ENCODE data around the gene TCF12.

The TCF12 gene

DNA sequence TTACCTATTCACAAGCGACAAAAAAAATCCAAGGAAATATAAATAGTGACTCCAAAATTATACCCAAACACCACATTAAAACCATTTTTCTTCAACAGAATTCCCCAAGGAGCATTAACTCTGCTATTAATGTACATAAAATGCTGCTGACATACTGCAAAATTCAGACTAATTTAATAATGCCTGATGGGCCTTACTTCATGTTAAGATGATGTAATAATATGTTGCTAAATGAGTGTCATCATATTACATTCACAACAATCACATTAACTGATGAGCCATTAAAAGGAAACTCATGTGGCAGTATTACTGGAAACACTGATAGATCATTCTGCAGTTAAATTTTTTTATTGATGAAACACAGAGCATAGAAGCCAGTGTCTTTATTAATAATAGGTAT, 253.0 kb downstream of the TCF12 start:
- DNase-seq (ENCODE audit: low read depth): no peak

DNA sequence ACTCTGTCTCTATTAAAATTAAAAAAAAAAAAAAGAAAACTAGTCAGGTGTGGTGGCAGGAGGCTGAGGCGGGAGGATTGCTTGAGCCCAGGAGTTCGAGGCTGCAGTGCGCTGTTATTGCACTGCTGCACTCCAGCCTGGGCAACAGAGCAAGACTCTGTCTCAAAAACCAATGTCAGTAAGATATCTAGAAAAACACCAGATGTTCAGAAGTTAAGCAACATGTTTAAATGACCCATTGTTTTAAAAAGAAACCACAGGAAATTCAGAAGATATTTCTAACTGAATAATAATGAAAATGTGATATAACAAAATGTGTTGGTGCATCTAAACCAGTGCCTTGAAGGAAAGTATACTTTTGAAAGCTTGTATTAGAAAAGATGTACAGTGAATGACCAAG, 254.5 kb downstream of the TCF12 start:
- no peak for DNase-seq (ENCODE audit: low read depth)

DNA sequence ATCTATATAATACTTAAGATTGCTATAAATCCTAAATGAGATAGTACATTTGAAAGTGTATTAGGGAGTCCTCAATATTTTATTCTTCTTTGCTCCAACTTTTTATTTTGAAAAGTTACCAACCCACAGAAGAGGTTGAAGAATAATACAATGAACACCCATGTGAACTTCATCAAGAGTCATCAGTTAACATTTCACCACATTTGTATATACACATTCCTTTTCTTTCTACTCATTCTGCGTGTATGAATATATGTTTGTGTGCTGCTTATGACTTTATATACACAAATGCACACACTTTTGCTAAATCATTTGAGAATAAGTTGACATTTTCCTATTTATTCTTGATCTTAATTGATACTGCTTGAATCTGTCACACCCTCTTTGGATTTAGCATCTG, 264.6 kb downstream of the TCF12 start:
- no peak for DNase-seq (ENCODE audit: low read depth)

DNA sequence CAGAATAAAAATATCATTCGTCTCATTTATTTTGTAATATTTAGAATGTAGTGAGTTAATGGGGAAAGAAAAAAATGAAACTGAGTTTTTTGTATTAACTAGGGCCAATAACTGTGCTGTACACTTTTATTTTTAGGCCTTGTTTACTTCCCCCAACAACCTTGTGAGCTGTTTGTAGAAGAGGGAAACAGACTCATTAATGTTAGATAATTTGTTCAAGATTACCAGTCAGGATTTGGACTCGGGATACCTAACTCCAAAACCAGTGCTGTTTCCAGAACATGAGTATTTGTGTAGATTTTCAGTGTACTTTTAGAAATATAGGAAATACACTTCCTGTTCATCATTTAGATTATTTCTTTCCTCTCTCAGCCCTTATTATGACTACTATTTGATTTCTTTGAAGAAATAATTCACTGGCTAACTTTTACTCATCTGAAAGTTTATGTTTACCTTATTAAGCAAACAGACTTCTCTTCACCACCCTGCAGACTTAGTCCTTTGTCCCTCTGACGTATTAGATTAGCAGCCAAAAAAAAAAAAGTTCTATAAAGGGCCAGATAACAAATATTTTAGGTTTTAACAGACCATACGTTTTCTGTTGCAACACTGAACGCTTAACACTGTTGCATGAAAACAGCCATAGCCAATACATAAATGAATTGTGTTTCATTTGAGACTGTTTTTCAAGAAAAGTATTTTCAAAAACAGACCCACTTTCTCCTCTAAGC, 265.3 kb downstream of the TCF12 start:
- no peak for DNase-seq (ENCODE audit: low read depth)

DNA sequence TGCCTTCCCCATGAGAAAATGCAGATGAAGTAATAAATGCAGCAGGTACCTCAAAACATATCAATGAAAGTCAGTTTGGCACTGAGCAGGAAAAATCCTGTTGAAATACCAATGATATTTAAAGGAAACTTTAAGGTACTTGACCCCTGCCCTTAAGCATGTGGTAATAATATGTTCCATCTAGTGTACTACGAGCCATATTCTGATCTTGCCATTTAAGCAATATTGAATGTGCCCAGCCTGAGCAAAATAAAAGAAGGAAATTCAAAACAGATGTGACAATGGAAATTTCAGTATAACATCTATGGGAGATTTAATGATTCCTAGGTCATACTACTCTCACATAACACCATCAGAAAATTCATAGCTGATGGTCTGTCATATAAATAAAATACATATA, 266.1 kb downstream of the TCF12 start:
- DNase-seq (ENCODE audit: low read depth): no peak

DNA sequence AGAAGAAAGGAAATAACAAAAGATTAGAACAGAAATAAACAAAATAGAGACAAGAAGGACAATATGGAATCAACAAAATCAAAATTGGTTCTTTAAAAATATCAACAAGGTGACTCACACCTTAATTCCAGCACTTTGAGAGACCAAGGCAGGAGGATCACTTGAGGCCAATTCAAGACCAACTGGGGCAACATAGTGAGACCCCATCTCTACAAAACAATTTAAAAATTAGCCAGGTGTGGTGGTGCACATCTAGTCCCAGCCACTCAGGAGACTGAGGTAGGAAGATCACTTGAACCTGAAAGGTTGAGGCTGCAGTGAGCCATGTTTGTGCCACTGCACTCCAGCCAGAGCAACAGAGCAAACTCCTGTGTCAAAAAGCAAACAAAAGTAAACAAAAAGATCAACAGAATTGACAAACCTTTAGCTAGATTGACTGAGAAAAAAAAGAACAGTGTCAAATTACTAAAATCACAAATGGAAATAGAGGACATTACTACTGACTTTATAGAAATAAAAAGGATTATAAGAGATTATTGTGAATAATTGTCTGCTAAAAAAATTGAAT, 267.1 kb downstream of the TCF12 start:
- DNase-seq (ENCODE audit: low read depth): no peak

DNA sequence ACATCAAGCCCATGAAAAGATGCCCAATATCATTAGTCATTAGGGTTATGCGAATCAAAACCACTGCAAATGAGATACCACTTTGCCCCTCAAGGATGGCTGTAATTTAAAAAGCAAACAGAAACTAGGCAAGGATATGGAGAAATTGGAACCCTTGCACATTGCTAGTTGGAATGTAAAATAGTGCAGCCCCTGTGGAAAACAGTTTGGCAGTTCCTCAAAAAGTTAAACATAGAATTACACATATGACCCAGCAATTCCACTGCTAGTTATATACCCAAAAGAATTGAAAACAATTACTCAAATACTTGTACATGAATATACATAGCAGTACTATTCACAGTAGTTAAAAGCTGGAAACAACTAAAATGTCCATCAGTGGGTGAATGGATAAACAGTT, 271.0 kb downstream of the TCF12 start:
- no peak for DNase-seq (ENCODE audit: low read depth)

DNA sequence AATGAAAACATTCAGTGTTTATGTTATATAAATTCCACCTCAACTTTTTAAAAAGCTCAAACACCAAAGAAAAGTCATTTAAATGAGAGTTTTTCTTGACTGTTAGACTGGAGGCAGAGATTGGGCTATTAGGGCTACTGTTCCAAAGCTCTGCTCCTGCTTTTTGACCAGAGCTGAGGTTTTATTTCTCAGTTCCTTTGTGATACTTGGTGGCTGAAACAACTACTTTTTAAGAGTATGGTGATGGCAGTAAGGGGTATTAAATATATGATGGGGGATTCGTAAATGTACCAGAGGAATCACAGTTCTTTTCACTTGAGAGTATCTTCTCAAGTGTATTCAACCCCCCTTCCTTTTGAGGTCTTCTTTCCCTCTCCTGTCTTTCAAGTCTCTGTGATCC, 271.8 kb downstream of the TCF12 start:
- no peak for DNase-seq (ENCODE audit: low read depth)

DNA sequence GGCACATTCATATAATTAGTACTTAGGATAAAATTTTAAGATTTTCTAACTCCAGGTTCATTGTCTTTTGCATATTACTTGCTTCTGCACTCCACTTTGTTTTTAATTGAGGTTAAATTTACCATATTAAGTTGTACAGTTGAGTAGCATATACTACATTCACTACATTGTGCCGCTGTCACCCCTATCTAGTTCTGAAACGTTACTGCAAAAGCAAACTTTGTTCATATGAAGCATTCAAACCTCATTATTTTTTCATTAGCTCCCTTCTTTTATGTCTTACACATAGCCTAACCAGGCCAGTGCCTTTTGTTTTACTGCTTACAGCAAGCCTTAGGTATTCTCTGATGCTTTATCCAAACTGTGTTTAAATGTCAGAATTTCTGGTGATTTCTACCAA, 274.7 kb downstream of the TCF12 start:
- no peak for DNase-seq (ENCODE audit: low read depth)

DNA sequence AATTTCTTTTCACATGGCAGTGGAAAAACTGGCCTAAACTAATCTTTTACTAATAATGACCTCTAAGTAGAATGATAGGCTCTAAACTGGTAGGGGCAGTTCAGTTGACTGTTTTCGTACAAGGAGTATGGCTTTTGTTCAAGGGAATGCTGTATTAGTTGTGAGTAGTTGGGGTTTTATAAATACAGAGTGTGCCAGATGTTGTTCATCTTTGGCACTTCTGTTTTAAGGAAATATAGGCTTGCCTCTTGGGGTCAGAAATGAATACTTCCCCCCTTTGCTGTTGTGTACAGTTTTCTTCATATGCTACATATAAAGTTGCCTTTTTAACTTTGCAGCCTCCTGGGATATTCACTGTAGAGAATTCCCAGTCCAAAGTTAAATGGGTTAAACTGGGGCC, 276.9 kb downstream of the TCF12 start:
- DNase-seq (ENCODE audit: low read depth): no peak

DNA sequence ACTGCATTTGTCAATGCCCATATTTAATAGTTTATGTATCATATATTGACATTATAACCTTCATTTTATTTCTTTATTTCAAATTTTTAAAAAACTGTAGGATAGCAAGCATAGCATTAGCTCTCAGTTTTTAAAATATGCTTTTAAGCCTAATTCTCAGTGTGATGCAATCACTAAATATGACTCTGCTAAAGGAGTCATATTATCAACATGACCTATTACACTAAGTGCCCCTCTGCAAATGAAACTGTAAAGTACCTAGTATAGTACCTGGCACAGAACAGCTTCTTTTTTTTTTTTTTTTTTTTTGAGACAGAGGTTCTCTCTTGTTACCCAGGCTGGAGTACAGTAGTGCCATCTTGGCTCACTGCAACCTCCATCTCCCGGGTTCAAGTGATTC, 278.4 kb downstream of the TCF12 start:
- DNase-seq (ENCODE audit: low read depth): no peak

DNA sequence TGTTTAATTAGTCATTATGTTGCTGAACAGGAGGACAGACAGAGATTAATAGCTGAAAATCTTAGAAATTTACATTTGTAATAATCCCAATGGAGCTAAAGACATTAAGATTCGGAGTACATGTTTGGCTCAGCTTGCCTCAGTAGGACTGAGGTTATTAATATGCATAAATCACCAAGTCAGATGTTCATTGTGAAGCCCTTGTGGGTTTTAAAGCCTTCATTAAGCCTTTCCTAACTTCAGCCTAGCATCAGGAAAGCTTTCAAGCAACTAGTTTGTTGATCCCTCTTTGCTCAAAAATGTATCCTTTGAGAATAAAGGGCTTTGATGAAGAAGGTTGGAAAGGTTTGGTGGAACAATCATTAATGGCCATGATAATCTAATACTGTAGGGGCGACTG, 279.7 kb downstream of the TCF12 start:
- no peak for DNase-seq (ENCODE audit: low read depth)

DNA sequence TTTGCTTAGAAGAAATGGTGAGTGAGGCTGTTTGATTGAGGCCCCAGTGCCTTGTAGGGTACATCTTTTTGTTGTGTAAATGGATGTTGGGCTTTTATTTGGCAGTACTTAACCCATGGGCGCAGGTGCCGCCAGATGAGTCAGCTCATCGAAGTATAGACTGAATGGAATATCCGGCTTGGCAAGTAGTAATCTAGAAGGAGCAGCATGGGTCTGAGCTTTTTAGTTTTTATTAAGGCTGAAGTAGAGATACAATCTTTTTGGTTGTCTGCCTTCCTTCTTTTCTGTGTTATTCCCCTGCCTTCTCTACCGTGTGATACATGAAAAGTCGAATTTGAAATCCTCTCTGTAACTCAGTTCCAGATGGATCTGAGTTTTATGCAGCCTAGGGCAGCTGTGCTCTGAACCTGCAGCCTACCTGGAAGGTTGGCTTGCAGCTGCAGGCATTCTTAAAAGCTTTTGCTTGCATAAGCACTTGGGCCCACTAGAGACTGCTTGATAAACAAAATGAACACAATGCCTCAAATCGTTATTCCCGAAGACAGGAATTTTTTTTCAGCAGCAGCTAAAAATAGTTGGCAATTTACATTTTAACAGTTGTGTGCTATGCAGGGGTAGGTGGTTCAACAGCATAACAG, 280.3 kb downstream of the TCF12 start:
- DNase-seq (ENCODE audit: low read depth): no peak

DNA sequence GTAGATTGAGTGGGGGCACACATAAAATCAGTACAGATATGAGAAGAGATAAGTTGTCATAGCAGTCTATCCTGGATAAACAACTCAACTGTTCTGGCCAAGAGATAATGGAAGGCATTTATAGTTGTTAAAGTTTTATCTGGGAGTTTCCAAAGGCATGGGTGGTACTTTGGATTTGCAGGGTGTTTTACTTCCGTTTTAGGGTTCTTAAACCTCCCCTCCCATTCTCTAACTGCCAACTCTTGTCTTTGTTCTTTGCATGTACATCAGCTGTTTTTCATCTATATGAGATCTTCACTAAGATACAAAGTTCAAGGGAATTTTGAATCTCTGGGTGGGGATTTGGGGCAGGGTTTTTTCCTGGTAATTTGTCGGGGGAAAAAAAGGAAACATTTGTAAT, 283.1 kb downstream of the TCF12 start:
- no peak for DNase-seq (ENCODE audit: low read depth)

DNA sequence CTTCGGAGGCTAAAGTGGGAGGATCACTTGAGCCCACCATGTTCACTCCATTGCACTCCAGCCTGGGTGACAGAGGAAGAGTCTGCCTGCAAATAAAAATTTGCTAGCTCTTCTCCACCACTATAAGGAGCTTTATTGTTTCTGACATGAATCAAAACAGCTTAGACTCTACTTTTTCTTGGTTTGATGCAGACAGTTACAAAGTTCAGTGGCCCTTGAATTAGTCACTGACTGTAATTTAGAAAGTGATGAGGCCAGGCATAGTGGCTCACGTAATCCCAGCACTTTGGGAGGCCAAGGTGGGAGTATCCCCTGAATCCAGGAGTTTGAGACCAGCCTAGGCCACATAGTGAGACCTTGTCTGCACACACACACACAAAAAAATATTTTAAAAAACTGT, 285.5 kb downstream of the TCF12 start:
- no peak for DNase-seq (ENCODE audit: low read depth)

DNA sequence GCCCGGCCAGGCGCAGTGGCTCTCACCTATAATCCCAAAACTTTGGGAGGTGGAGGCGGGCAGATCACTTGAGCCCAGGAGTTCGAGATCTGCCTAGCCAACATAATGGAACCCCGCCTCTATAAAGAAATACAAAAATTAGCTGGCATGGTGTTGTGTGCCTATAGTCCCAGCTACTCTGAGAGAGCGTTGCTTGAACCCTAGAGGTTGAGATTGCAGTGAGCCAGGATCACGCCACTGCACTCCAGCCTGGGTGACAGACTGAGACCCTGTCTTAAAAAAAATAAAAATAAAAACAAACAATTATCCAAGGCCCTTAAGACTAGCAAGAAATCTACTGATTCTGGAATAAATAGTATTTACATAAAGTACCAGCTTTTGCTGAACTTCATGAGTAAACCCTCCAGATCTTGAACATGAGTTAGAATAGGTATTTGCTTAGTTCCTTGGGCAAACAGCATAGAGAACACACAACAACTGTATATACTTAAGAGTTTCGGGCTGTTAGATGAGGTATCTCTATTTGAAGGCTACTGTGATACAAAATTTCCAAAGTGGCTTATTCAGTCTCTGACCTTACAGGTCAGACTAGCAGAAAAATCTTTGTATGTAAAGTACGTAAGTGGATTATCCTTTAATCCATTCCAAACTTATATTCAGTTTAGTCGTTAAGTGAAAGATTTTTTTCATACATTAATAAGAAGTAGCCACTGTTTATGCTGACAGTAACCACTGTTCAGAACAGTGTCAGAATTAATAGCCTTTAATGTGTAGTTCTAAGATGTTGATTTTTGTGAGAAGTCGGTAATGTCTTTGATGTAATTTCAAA, 286.8 kb downstream of the TCF12 start:
- no peak for DNase-seq (ENCODE audit: low read depth)

DNA sequence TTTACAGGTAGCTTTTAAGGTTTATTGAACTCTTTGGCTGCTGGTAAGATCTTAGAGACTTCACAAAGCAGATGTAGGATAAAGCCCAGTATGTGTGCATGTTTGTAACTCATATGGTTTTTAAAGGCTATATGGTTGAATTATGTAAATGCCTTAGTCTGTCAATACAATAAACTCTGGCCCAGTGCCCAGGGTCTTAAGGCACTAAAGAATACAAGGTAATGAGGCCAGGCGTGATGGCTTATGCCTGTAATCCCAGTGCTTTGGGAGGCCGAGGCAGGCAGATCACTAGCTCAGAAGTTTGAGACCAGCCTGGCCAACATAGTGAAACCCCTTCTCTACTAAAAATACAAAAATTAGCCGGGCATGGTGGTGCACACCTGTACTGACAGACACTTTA, 287.6 kb downstream of the TCF12 start:
- no peak for DNase-seq (ENCODE audit: low read depth)

DNA sequence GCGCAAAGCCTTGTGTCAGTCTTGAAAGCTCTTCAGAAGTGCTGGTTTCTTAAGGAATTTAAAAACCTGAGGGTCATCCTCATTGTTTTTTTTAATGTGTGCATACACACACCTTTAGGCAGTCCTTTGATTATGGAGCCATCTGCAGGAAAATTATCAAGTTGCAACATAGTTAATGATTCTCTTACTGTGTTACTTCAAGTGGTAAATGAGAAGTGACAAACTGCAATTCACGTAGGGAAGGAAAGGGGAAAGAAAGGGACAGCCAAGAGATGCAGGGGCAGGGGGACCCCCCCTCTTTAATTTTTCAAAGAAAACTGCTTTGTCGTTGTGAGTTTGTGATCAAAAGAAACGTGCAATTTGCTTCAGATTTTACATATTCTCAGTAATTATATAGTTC, 295.4 kb downstream of the TCF12 start:
- DNase-seq (ENCODE audit: low read depth): no peak

DNA sequence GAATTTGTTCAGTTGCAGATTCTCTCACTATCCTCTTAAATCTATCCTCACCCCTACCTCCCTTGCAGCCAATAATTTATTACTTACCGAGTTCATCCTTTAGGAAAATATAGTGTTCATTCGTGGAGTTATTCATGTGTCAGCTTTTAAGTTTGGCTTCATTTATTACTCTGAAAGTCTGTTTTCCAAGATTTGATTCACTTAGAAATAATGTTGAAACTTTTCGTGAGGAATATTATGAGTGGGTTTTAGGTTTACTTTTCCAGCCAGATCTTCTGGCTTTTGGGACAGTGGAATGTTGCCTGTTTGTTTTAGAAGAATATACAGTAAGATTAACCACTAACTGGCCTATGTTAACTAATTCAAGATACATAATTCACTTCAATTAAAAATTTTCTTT, 296.9 kb downstream of the TCF12 start:
- DNase-seq (ENCODE audit: low read depth): no peak

DNA sequence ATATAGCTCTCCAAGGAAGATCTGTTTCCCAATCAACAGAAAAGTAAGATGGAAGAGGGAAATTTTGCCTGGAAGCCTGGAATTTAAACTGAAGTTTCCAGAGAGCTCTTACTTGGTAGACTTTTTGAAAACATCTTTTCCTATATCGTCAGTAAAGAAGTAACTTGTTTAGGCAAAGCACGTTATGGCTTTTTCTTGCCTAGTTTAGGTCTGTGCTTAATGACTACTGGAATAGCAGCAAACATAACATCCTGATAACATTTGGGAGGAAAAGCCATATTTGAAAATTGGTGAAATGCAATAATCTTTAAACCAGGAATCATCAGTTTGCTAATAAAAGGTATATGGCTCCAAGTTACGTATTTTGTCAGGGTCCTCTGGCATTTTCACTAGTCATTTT, 297.4 kb downstream of the TCF12 start:
- no peak for DNase-seq (ENCODE audit: low read depth)

DNA sequence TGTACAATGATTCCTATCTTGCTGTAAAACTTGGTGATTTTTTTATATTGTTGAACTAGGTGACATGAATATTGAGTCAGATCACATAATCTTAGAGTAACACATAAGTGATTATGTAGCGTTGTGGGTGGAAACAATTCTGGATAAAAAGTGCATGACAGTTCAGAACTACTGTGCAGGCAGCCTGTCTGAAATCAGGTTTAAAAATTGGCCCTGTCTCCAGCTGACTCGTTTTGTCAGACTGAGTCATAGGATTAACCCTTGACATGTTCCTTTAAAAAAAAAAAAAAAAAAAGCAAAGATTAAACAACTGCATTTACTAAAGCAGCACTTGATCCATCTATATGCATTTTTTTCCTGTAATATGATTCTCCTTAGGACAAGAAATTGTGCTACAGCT, 297.8 kb downstream of the TCF12 start:
- DNase-seq (ENCODE audit: low read depth): no peak

DNA sequence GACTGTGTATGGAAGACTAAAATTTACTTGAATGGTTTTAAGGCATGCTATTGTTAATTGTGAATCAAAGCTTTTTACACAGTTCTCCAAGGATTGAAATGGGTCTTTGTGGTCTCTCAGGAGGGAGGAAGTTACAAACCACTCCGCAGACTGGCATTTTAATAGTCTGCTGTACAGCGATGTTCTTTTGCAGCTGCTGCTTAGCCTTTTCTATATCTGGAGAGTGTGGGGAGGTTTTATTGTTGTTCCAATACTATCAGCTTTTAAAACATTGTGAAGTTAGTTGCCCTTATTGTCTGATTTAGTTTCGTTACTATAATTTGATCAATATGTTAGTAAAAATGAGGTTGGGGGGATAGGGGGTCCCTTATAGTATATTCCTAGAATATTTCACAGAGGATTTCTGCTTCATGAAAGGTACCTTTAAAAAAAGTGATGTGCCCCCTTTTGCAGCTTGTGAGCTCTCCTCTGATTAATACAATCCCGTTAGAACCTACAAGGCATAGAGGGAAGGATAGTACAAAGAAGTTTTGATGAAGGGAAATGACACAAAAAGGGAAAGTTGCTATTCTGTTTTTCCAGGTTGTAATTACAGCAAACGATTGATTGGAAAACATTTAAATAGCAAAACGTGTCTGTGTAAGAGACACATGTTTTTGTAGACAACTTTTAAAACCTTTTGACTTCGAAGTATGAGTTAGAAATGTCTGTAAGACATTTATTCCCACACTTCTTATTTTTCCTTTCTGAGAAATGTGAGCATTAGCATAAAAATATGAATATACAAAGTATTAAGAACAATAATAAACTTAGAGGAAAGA, 299.5 kb downstream of the TCF12 start:
- DNase-seq (ENCODE audit: low read depth): no peak

Measured in stimulated activated CD8-positive, alpha-beta memory T cell treated with anti-CD3 and anti-CD28 coated beads, Interleukin-15, amount 100 ng/mL, for 24 hours (primary cell).